Liver (tissue), 9 donors: Measurements from ENCODE around the gene RNU6-9. TPM values are rescaled to one million over a fixed set of nuclear protein-coding genes. Genes with fewer than 3 reads are reported as not detected.

Source experiments
- DNase-seq: peaks from one replicate; pipeline ENCODE4 v3.0.0-alpha.2; 2017; ENCODE audit warnings: low spot score
- H3K27ac ChIP-seq, 2 donors: one replicate each; pipeline ENCODE4 v1.7.0; 2013; ENCODE audit warnings: inconsistent platforms in 2 of 2, low read length in 2 of 2, control low read depth in 1 of 2, low read depth in 1 of 2, mild to moderate bottlenecking in 1 of 2
- H3K27me3 ChIP-seq, 4 donors: one replicate each; pipeline versions ENCODE4 v1.6.1 to v1.7.0; 2013; ENCODE audit warnings: low read length in 3 of 4, inconsistent platforms in 1 of 4, mild to moderate bottlenecking in 1 of 4, moderate library complexity in 1 of 4; ENCODE audit not compliant: control insufficient read depth in 4 of 4, insufficient read depth in 4 of 4
- H3K36me3 ChIP-seq, 4 donors: one replicate each; pipeline versions ENCODE4 v1.6.1 to v1.7.0; 2013; ENCODE audit warnings: low read length in 3 of 4, mild to moderate bottlenecking in 3 of 4, low read depth in 1 of 4, moderate library complexity in 1 of 4; ENCODE audit not compliant: control insufficient read depth in 4 of 4, insufficient read depth in 3 of 4
- H3K4me1 ChIP-seq, 4 donors: one replicate each; pipeline versions ENCODE4 v1.6.1 to v1.7.0; 2013; ENCODE audit warnings: low read length in 3 of 4, mild to moderate bottlenecking in 3 of 4, moderate library complexity in 1 of 4; ENCODE audit not compliant: control insufficient read depth in 4 of 4, insufficient read depth in 4 of 4
- H3K4me3 ChIP-seq, 3 donors: one replicate each; pipeline versions ENCODE4 v1.6.1 to v1.7.0; 2013; ENCODE audit warnings: low read length in 3 of 3, control low read depth in 1 of 3, low read depth in 1 of 3, mild to moderate bottlenecking in 1 of 3
- H3K9ac ChIP-seq, 2 donors: one replicate each; pipeline ENCODE4 v1.7.0; 2013; ENCODE audit warnings: low read length in 2 of 2, mild to moderate bottlenecking in 2 of 2, moderate library complexity in 2 of 2, control low read depth in 1 of 2, low read depth in 1 of 2
- H3K9me3 ChIP-seq, 4 donors: one replicate each; pipeline versions ENCODE4 v1.6.1 to v1.7.0; 2013; ENCODE audit warnings: low read length in 3 of 4; ENCODE audit not compliant: control insufficient read depth in 4 of 4
- ATF3 ChIP-seq: IDR thresholded peaks from 2 replicates; pipeline ENCODE4 v1.6.1; 2016; ENCODE audit warnings: antibody characterized with exemption
- EGR1 ChIP-seq, 2 donors: IDR thresholded peaks; 2 replicates each; pipeline ENCODE4 v1.6.1; 2016 to 2018; ENCODE audit warnings: antibody characterized with exemption in 2 of 2, low read depth in 2 of 2
- FOXA1 ChIP-seq: IDR thresholded peaks from 2 replicates; pipeline ENCODE4 v1.6.1; 2016; ENCODE audit warnings: antibody characterized with exemption
- FOXA2 ChIP-seq: IDR thresholded peaks from 2 replicates; pipeline ENCODE4 v1.6.1; 2016; ENCODE audit warnings: antibody characterized with exemption
- GABPA ChIP-seq, 2 donors: IDR thresholded peaks in 1 of 2; conservative IDR thresholded peaks in 1 of 2; 2 replicates each; pipeline ENCODE4 v1.6.1; 2016; ENCODE audit warnings: antibody characterized with exemption in 2 of 2, mild to moderate bottlenecking in 1 of 2, moderate library complexity in 1 of 2
- HNF4G ChIP-seq: IDR thresholded peaks from 2 replicates; pipeline ENCODE4 v1.6.1; 2016; ENCODE audit warnings: antibody characterized with exemption
- JUND ChIP-seq, 2 donors: IDR thresholded peaks; 2 replicates each; pipeline ENCODE4 v1.6.1; 2016; ENCODE audit warnings: antibody characterized with exemption in 2 of 2
- NR2F2 ChIP-seq: IDR thresholded peaks from 2 replicates; pipeline ENCODE4 v1.6.1; 2016; ENCODE audit warnings: antibody characterized with exemption
- RAD21 ChIP-seq, 2 donors: IDR thresholded peaks; 2 replicates each; pipeline ENCODE4 v1.6.1; 2016; ENCODE audit warnings: antibody characterized with exemption in 2 of 2, mild to moderate bottlenecking in 2 of 2
- REST ChIP-seq: IDR thresholded peaks from 2 replicates; pipeline ENCODE4 v1.6.1; 2016; ENCODE audit warnings: antibody characterized with exemption, mild to moderate bottlenecking
- RXRA ChIP-seq, 2 donors: IDR thresholded peaks; 2 replicates each; pipeline ENCODE4 v1.6.1; 2017 to 2018; ENCODE audit warnings: antibody characterized with exemption in 2 of 2, mild to moderate bottlenecking in 1 of 2
- SP1 ChIP-seq: IDR thresholded peaks from 2 replicates; pipeline ENCODE4 v1.6.1; 2018; ENCODE audit warnings: antibody characterized with exemption, mild to moderate bottlenecking
- TAF1 ChIP-seq: conservative IDR thresholded peaks from 2 replicates; pipeline ENCODE4 v1.6.1; 2016; ENCODE audit warnings: antibody characterized with exemption, mild to moderate bottlenecking
- YY1 ChIP-seq: IDR thresholded peaks from 2 replicates; pipeline ENCODE4 v1.6.1; 2016; ENCODE audit warnings: antibody characterized with exemption, mild to moderate bottlenecking
- ZBTB33 ChIP-seq: IDR thresholded peaks from 2 replicates; pipeline ENCODE4 v1.6.1; 2016; ENCODE audit warnings: antibody characterized with exemption
- WGBS: extraction: QIAGEN DNeasy Blood & Tissue Kit; methylation state at CpG from one replicate; pipeline ENCODE4 v1.1.7; 2013; 5-methylcytosine and 5-hydroxymethylcytosine counted together
- polyA plus RNA-seq, 2 donors: library from polyadenylated mRNA; stranded (reverse) in 1 of 2; unstranded in 1 of 2; fragments of 200-250 nt in 1 of 2; fragments of >200 nt in 1 of 2; fragmentation: Nextera tagmentation in 1 of 2; extraction: Ambion mirVana in 1 of 2; gene quantifications; one replicate each; pipeline versions ENCODE4 v1.2.1 to v1.2.3, GENCODE V29; 2013 to 2015
- total RNA-seq, 2 donors: library from RNA; depleted of rRNA; stranded (reverse); fragments of >200 nt; gene quantifications; one replicate each; pipeline ENCODE4 v1.2.3, GENCODE V29; 2014
- TF ChIP-seq, protein P1 (sequence below): IDR thresholded peaks from 2 replicates; pipeline ENCODE4 v1.6.1; 2016; ENCODE audit warnings: antibody characterized with exemption
- TF ChIP-seq, protein P2 (sequence below): fragments of 150-350 bp; IDR thresholded peaks from 2 replicates; pipeline ENCODE4 v1.5.1; 2017; ENCODE audit warnings: improper control_type of control experiment, low read depth, low read length; ENCODE audit not compliant: missing input control
- donor health status: healthy.
- donor health status: healthy.
- donor health status: healthy.
- donor health status: healthy.
- donor health status: healthy.

RNU6-9 gene
- total and polyA plus RNA-seq, 4 donors = not detected

- TF ChIP-seq, protein P1, sequence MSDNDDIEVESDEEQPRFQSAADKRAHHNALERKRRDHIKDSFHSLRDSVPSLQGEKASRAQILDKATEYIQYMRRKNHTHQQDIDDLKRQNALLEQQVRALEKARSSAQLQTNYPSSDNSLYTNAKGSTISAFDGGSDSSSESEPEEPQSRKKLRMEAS = no peak
- TF ChIP-seq TAF1 (no peak), FOXA1 (no peak)
- Histone ChIP-seq H3K4me3 (peak overlapping the region; percentile 58 to 90 (median 66)), H3K4me1 (peaks cover 11 to 33% (median 25%) of the 10 kb centered on the region in 4 donors), H3K36me3 (no peaks in the 10 kb centered on the region), H3K9ac (peak overlapping the region in 1 of 2 donors; percentile 54), H3K27me3 (peaks cover 0 to 4% (median 1%) of the 10 kb centered on the region in 4 donors), H3K27ac (peak overlapping the region; percentile 47 to 72), H3K9me3 (no peaks in the 10 kb centered on the region)
- peak; percentile 82 for DNase-seq
- WGBS = under 1% methylated on average over 39 of the region's 39 CpGs
Observed at GRCh38 chr19:925087-925525, 31.8 kb downstream of the RNU6-9 start.

DNA sequence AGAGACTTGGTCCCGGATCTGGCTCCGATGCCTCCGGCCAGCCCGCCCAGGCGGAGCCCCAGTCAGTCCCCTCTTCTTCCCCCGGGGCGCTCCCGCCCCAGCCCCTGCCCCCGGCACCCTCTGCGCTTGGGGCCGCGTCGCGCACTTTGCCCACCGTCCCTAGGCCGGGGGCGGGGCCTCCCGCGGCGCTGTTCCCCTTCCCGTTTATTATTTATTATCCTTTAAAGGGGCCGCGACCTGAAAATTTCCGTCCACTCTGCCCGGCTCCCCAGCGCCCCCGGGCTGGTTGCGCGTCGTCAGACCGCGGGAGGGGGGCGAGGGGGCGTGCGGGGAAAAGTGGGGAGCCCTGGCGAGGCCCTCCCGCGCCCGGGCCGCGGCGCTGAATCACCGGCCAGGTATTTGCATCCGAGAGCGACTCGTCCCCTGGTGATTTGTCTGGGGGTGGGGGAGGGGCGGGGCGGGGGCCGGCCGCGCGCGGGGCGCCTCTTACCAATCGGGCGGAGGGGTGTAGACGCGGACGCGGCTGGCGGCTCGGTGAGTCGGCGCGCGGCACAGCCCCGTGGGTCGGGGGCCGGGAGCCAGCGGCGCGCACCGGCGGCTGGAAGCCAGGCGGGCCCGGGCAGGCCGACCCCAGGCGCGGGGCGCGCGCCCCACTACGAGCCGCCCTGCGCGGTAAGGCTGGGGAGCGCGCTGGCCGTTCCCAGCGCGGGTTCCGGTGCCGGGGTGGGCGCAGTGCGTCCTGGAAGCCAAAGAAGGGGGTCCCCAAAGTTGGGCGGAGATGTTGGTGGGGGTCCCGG lies 32.4 kb downstream of the RNU6-9 start, which contains the start of gene ARID3A:
ARID3A (plus strand) TSS at position 510 of the 797 bp plus-strand sequence. CDS start 3,494 bp downstream, outside the sequence.
- Histone ChIP-seq H3K4me1 (peaks cover 11 to 28% (median 20%) of the 10 kb centered on the region in 4 donors), H3K27me3 (peaks cover 0 to 2% (median 0%) of the 10 kb centered on the region in 4 donors), H3K36me3 (no peaks in the 10 kb centered on the region), H3K4me3 (peak within 1 kb of the TSS; percentile 81 to 90 (median 82)), H3K9ac (peak within 1 kb of the TSS in 1 of 2 donors; percentile 81), H3K9me3 (no peaks in the 10 kb centered on the region), H3K27ac (peak within 1 kb of the TSS; percentile 72 to 84)
- TF ChIP-seq SP1 (peak; percentile 38), RAD21 (IDR thresholded peaks at IDR 0.05) (no peak)
- DNase-seq = peak; percentile 85
- under 1% methylated on average over 97 of the region's 97 CpGs for WGBS

DNA sequence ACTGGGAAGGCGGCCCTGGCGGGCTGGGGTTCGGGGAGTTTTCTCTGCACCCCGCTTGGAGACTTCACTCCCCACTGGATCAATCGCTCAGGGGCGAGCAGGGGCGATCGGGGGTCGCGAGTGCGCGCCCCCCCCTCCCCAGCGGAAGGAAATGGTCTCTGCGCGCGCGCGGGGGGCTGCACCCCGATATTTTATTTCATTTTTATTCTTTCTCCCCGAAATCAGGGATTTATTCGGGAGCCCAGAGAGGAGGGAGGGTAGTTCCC lies 33.0 kb downstream of the RNU6-9 start:
- no peaks in the 10 kb centered on the region for H3K9me3 ChIP-seq
- H3K4me3 ChIP-seq = peak overlapping the region; percentile 81 to 90 (median 82)
- no peaks in the 10 kb centered on the region for H3K27me3 ChIP-seq
- WGBS = under 1% methylated on average over 21 of the region's 21 CpGs
- peak overlapping the region in 1 of 2 donors; percentile 81 for H3K9ac ChIP-seq
- H3K36me3 ChIP-seq = no peaks in the 10 kb centered on the region
- TF ChIP-seq HNF4G = no peak
- TF ChIP-seq RXRA (IDR thresholded peaks at IDR 0.05) = no peak
- no peak for TF ChIP-seq ZBTB33
- no peak for TF ChIP-seq EGR1 (IDR thresholded peaks at IDR 0.05; ENCODE audit: low read depth in 2 of 2)
- TF ChIP-seq, protein P2, sequence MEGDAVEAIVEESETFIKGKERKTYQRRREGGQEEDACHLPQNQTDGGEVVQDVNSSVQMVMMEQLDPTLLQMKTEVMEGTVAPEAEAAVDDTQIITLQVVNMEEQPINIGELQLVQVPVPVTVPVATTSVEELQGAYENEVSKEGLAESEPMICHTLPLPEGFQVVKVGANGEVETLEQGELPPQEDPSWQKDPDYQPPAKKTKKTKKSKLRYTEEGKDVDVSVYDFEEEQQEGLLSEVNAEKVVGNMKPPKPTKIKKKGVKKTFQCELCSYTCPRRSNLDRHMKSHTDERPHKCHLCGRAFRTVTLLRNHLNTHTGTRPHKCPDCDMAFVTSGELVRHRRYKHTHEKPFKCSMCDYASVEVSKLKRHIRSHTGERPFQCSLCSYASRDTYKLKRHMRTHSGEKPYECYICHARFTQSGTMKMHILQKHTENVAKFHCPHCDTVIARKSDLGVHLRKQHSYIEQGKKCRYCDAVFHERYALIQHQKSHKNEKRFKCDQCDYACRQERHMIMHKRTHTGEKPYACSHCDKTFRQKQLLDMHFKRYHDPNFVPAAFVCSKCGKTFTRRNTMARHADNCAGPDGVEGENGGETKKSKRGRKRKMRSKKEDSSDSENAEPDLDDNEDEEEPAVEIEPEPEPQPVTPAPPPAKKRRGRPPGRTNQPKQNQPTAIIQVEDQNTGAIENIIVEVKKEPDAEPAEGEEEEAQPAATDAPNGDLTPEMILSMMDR = no peak
- TF ChIP-seq, protein P1 = no peak
- no peak for TF ChIP-seq RAD21 (IDR thresholded peaks at IDR 0.05)
- TF ChIP-seq YY1 = no peak
- TF ChIP-seq ATF3 = no peak
- no peak for TF ChIP-seq FOXA2
- no peak for TF ChIP-seq JUND (IDR thresholded peaks at IDR 0.05)
- TF ChIP-seq GABPA (IDR thresholded peaks at IDR 0.05 in 1 of 2, conservative IDR thresholded peaks at IDR 0.05 in 1 of 2) = no peak
- TF ChIP-seq FOXA1 = no peak
- TF ChIP-seq REST = no peak
- TF ChIP-seq NR2F2 = no peak
- H3K27ac ChIP-seq = peak overlapping the region; percentile 71 to 84
- peaks cover 11 to 28% (median 20%) of the 10 kb centered on the region in 4 donors for H3K4me1 ChIP-seq
- no peak for DNase-seq
